Caco-2 (cell line): ENCODE data around the gene CLPTM1L. TPM values are rescaled to one million over a fixed set of nuclear protein-coding genes. Genes with fewer than 3 reads are reported as not detected.
A peak's percentile ranks its signal among the peaks of the same experiment; 100 is the strongest.

Experiments used
- BruUV-seq: library from RNA; stranded (reverse); fragments of 400-500 nt; replicated peaks from 2 replicates; lab custom pipeline; 2021; lab: Mats Ljungman, UMichigan
- CTCF ChIA-PET: fragments of 300-600 bp; sonication (Branson Sonifier 250); formaldehyde crosslinking; loops from one replicate; lab custom pipeline; 2022; ENCODE audit warnings: antibody characterized with exemption; lab: Charles Lee
- POLR2A ChIA-PET: fragments of 300-600 bp; sonication (Branson Sonifier 250); formaldehyde crosslinking; loops from one replicate; lab custom pipeline; 2022; ENCODE audit warnings: antibody characterized with exemption; lab: Charles Lee
- DNase-seq, 2 experiments: peaks; one replicate each; pipeline versions ENCODE4 v3.0.0 to v3.0.0-alpha.2; 2020 to 2022
- H3K27me3 ChIP-seq: replicated peaks from 2 replicates; pipeline ENCODE4 v1.6.0; 2011; ENCODE audit warnings: low read length; ENCODE audit not compliant: control insufficient read depth, insufficient read depth
- H3K36me3 ChIP-seq: 2 replicates; pipeline ENCODE4 v1.5.1; 2011; ENCODE audit warnings: low read length; ENCODE audit not compliant: control insufficient read depth, insufficient read depth
- H3K4me1 ChIP-seq: fragments of 250-450 bp; sonication (Bioruptor Pico); 2 replicates; pipeline ENCODE4 v1.5.1; 2020; ENCODE audit warnings: mild to moderate bottlenecking
- H3K4me3 ChIP-seq: 2 replicates; pipeline ENCODE4 v1.5.1; 2011; ENCODE audit warnings: low read depth, mild to moderate bottlenecking, control low read depth, low read length
- H3K9me3 ChIP-seq: fragments of 250-450 bp; sonication (Bioruptor Pico); 2 replicates; pipeline ENCODE4 v1.5.1; 2020; ENCODE audit warnings: mild to moderate bottlenecking, moderate library complexity
- H3K27ac Mint-ChIP-seq: one replicate; pipeline ENCODE4 v1.8.0; 2022; ENCODE audit warnings: mixed read lengths; ENCODE audit not compliant: unreplicated experiment
- H3K27me3 Mint-ChIP-seq: one replicate; pipeline ENCODE4 v1.8.0; 2022; ENCODE audit warnings: mixed read lengths; ENCODE audit not compliant: insufficient read depth, unreplicated experiment
- H3K36me3 Mint-ChIP-seq: one replicate; pipeline ENCODE4 v1.8.0; 2022; ENCODE audit warnings: mild to moderate bottlenecking, mixed read lengths; ENCODE audit not compliant: insufficient read depth, unreplicated experiment
- H3K4me1 Mint-ChIP-seq: one replicate; pipeline ENCODE4 v1.8.0; 2022; ENCODE audit warnings: low read depth, mixed read lengths; ENCODE audit not compliant: unreplicated experiment
- H3K4me3 Mint-ChIP-seq: one replicate; pipeline ENCODE4 v1.8.0; 2022; ENCODE audit warnings: mild to moderate bottlenecking, moderate library complexity, mixed read lengths; ENCODE audit not compliant: unreplicated experiment
- H3K9me3 Mint-ChIP-seq: one replicate; pipeline ENCODE4 v1.8.0; 2022; ENCODE audit warnings: mixed read lengths; ENCODE audit not compliant: unreplicated experiment
- intact Hi-C: fragments of 100-400 bp; cut with micrococcal nuclease; formaldehyde crosslinking; loops from one replicate; pipeline ENCODE4 v1.10.0; 2022; ENCODE audit not compliant: unreplicated experiment
- total RNA-seq: library from RNA; stranded (reverse); gene quantifications from 2 replicates; pipeline ENCODE4 v1.2.3, GENCODE V29; 2022
- TF ChIP-seq, protein P1 (sequence below), 2 experiments: fragments of 200-600 bp in 1 of 2; IDR thresholded peaks; 1 replicate in 1 of 2; 2 replicates in 1 of 2; pipeline versions ENCODE4 v1.5.1 to v1.8.0; 2011 to 2022; ENCODE audit warnings: antibody characterized with exemption in 1 of 2, control low read depth in 1 of 2, inconsistent platforms in 1 of 2, low read depth in 1 of 2, low read length in 1 of 2, mild to moderate bottlenecking in 1 of 2, moderate library complexity in 1 of 2; ENCODE audit not compliant: insufficient read depth in 1 of 2, severe bottlenecking in 1 of 2, unreplicated experiment in 1 of 2

The CLPTM1L gene
- total RNA-seq, 1 experiment from 2014 or later: 114 TPM

DNA sequence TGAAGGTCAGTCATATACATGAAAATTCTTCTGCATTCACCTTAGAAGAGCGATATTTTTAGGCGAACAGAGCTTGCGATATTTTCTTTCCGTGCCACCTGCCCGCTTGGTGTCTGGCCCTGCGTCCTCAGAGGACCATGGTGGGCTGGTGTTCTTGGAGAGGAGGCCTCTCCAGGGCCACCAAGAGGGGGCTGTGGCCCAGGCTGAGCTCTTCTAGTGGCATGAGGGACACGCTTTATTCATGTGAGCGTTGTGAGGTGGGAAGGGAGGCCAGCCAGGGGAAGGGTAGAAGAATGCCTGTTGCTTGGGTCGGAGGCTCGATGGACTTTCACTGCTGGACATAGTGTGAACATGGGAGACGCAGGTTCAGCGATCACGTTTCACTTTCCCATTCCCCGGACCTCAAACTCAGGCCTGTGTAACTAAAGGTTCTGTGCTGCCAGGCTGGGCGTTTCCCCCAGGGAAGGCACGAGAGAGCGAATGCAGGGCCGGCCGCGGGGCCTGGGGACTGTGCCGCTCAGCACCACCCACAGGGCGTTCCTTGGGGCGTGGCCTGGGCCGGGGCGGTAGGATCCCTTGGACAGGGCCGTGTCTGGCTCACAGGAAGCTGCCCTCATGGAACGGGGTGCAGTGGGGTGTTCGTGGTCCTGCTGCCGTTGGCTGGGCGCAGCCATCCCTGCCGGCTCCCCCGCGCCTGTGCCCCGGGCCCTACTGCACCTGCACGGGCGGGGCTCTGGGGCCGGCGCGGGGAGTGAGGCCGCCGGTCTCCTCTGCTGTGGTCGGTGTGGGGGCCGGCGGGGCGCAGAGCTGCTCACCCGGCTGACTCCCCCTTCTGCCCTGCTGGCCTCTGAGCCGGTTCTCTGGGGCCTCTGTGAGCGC, 40.7 kb upstream of the CLPTM1L start:
- H3K9me3 Mint-ChIP-seq: no peaks in the 10 kb centered on the region
- TF ChIP-seq, protein P1, sequence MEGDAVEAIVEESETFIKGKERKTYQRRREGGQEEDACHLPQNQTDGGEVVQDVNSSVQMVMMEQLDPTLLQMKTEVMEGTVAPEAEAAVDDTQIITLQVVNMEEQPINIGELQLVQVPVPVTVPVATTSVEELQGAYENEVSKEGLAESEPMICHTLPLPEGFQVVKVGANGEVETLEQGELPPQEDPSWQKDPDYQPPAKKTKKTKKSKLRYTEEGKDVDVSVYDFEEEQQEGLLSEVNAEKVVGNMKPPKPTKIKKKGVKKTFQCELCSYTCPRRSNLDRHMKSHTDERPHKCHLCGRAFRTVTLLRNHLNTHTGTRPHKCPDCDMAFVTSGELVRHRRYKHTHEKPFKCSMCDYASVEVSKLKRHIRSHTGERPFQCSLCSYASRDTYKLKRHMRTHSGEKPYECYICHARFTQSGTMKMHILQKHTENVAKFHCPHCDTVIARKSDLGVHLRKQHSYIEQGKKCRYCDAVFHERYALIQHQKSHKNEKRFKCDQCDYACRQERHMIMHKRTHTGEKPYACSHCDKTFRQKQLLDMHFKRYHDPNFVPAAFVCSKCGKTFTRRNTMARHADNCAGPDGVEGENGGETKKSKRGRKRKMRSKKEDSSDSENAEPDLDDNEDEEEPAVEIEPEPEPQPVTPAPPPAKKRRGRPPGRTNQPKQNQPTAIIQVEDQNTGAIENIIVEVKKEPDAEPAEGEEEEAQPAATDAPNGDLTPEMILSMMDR (IDR thresholded peaks at IDR 0.05; ENCODE audit: insufficient read depth in 1 of 2, low read depth in 1 of 2, low read length in 1 of 2, severe bottlenecking in 1 of 2, unreplicated experiment in 1 of 2): no peak

DNA sequence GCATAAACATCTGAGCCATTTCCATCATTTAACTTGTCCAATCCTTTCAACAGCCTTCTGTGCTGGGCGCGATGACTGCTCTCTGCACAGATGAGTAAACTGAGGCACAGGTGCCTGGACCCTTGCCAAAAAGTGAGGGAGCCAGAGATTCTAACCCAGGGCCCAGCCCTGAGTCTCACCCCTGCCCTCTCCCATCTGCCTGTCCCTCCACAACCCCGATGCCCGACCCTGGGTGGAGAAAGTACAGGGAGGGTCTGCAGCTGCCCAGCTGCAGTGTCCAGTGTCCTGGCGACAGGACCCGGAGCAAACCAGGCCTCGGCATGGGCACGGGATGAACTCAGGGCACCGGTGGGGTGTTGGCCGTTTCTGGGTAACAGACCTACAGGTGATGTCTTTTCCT, 39.6 kb upstream of the CLPTM1L start:
- BruUV-seq: no TSS peak
- H3K36me3 Mint-ChIP-seq: no peaks in the 10 kb centered on the region
- H3K27me3 Mint-ChIP-seq: peaks cover 27% of the 10 kb centered on the region
- intact Hi-C loops: no loop called here
- peaks cover 6% of the 10 kb centered on the region for H3K4me1 ChIP-seq
- TF ChIP-seq, protein P1 (IDR thresholded peaks at IDR 0.05; ENCODE audit: insufficient read depth in 1 of 2, low read depth in 1 of 2, low read length in 1 of 2, severe bottlenecking in 1 of 2, unreplicated experiment in 1 of 2): no peak
- DNase-seq: no peak
- POLR2A ChIA-PET: no interaction called here
- peaks cover 9% of the 10 kb centered on the region for H3K4me1 Mint-ChIP-seq
- H3K4me3 Mint-ChIP-seq: no peak overlapping the region
- peaks cover 1% of the 10 kb centered on the region for H3K27me3 ChIP-seq
- CTCF ChIA-PET: interaction anchor here (1.0 to 1.1 kb wide), 2 partner anchors 57 to 84 kb away, joined by 3 to 4 read pairs; no protein-coding TSS in a partner anchor
- H3K4me3 ChIP-seq: no peak overlapping the region
- H3K9me3 Mint-ChIP-seq: no peaks in the 10 kb centered on the region
- no peaks in the 10 kb centered on the region for H3K36me3 ChIP-seq
- H3K9me3 ChIP-seq: 0 out of 2 replicates have a peak, but pooled peaks cover 6% of the 10 kb centered on the region
- no peak overlapping the region for H3K27ac Mint-ChIP-seq

More for the DNA sequence above, 40.7 kb upstream of the CLPTM1L start:
- ChIA-PET CTCF (interaction anchor here (1.0 to 1.1 kb wide), 2 partner anchors 58 to 82 kb away, joined by 3 to 4 read pairs; no protein-coding TSS in a partner anchor), POLR2A (no interaction called here)
- peak overlapping the region; percentile 43 for H3K4me3 ChIP-seq
- intact Hi-C loops: no loop called here
- peaks cover 1% of the 10 kb centered on the region for H3K27me3 ChIP-seq
- H3K4me1 Mint-ChIP-seq: peaks cover 9% of the 10 kb centered on the region
- peak overlapping the region; percentile 81 for H3K4me3 Mint-ChIP-seq
- no peaks in the 10 kb centered on the region for H3K36me3 ChIP-seq
- H3K36me3 Mint-ChIP-seq: no peaks in the 10 kb centered on the region
- peaks cover 32% of the 10 kb centered on the region for H3K27me3 Mint-ChIP-seq
- no peaks in the 10 kb centered on the region for H3K9me3 ChIP-seq
- H3K4me1 ChIP-seq: peaks cover 4% of the 10 kb centered on the region
- no peak overlapping the region for H3K27ac Mint-ChIP-seq
- BruUV-seq: no TSS peak
- DNase-seq: peak; percentile 73 to 79

DNA sequence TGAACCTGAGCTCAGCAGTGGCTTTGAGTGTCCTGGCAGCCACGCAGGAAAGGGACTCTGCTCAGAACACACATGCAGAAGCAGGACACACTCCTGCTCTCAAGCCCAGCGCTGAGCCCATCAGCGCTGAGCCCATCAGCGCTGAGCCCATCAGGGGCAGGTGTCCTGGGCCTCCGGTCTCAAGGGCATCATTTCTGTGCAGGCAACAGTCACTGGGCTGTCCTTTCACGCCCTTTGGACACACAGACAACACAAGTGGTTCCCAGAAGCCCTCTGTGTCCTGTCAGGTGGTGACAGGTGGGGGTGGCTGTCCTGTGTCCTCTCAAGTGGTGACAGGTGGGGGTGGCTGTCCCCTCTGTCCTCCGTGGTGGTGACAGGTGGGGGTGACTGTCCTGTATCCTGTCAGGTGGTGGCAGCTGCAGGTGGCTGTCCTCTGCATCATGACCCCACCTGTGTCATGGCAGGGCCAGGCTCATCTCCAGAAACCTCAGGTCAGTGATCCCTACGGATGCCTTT, 39.0 kb upstream of the CLPTM1L start:
- Mint-ChIP-seq H3K27me3 (peaks cover 24% of the 10 kb centered on the region), H3K9me3 (no peaks in the 10 kb centered on the region), H3K36me3 (no peaks in the 10 kb centered on the region), H3K27ac (no peak overlapping the region), H3K4me3 (no peak overlapping the region), H3K4me1 (peaks cover 9% of the 10 kb centered on the region)
- DNase-seq: no peak
- no peaks in the 10 kb centered on the region for H3K36me3 ChIP-seq
- no TSS peak for BruUV-seq
- ChIA-PET CTCF (no interaction called here), POLR2A (no interaction called here)
- peaks cover 6% of the 10 kb centered on the region for H3K4me1 ChIP-seq
- intact Hi-C loops: no loop called here
- H3K4me3 ChIP-seq: no peak overlapping the region
- H3K9me3 ChIP-seq: 0 out of 2 replicates have a peak, but pooled peaks cover 8% of the 10 kb centered on the region
- H3K27me3 ChIP-seq: peaks cover 1% of the 10 kb centered on the region
- TF ChIP-seq, protein P1 (IDR thresholded peaks at IDR 0.05; ENCODE audit: insufficient read depth in 1 of 2, low read depth in 1 of 2, low read length in 1 of 2, severe bottlenecking in 1 of 2, unreplicated experiment in 1 of 2): no peak
